Measurements from ENCODE around the gene SLC9A8.

The SLC9A8 gene

DNA sequence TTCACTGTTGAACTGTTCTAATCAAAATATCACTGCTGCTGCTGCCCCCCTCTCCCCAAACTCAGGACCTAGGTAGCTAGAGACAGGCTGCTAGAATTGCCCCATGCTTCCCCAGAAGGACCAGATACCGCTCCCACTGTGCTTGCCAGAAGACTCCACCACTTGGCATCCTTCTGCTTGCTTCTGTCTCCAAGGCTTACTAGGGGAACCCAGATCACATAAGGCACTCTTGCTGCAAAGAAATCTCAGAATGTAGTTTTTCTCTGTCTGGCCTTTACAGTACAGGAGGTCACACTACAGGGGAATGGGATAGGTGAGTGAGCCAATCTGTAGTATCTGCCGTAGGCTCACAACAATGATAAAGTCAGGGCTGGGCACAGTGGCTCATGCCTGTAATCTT is 21.5 kb upstream of the SLC9A8 start:
- TF ChIP-seq ZFP30 (CRISPR knock-in tag; IDR thresholded peaks at IDR 0.05) (no peak), ZNF565 (CRISPR knock-in tag; conservative IDR thresholded peaks at IDR 0.05; ENCODE audit: low read depth) (no peak), PPARA (CRISPR knock-in tag; IDR thresholded peaks at IDR 0.05; ENCODE audit: borderline replicate concordance) (no peak), BACH2 (CRISPR knock-in tag; IDR thresholded peaks at IDR 0.05; ENCODE audit: borderline replicate concordance) (no peak), ZC3H10 (CRISPR knock-in tag; IDR thresholded peaks at IDR 0.05) (no peak), CSDC2 (CRISPR knock-in tag; IDR thresholded peaks at IDR 0.05) (no peak), ISL1 (CRISPR knock-in tag; IDR thresholded peaks at IDR 0.05) (no peak)
- TF ChIP-seq, protein P1, sequence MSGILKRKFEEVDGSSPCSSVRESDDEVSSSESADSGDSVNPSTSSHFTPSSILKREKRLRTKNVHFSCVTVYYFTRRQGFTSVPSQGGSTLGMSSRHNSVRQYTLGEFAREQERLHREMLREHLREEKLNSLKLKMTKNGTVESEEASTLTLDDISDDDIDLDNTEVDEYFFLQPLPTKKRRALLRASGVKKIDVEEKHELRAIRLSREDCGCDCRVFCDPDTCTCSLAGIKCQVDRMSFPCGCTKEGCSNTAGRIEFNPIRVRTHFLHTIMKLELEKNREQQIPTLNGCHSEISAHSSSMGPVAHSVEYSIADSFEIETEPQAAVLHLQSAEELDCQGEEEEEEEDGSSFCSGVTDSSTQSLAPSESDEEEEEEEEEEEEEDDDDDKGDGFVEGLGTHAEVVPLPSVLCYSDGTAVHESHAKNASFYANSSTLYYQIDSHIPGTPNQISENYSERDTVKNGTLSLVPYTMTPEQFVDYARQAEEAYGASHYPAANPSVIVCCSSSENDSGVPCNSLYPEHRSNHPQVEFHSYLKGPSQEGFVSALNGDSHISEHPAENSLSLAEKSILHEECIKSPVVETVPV (CRISPR knock-in tag; IDR thresholded peaks at IDR 0.05), result no peak
- ATAC-seq, result no peak

DNA sequence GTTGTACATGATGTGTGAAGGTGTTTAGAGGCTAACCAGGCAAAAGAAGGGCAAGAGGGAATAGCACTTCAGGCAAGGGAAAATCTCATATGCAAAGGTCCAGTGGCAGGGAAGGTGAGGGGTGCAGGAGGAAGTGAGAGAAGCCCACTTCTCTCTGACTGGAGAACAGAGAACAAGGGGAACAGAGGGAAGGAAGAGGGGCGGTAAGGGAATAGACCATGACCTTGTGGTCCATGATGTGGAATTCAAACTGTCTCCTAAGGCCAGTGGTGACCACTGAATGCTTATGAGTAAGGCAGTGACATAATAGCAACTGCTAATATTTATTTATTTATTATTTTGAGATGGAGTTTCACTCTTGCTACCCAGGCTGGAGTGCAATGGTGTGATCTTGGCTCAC is 20.6 kb upstream of the SLC9A8 start:
- no peak for TF ChIP-seq ZFP3 (CRISPR knock-in tag; IDR thresholded peaks at IDR 0.05)
- ATAC-seq, result no peak

DNA sequence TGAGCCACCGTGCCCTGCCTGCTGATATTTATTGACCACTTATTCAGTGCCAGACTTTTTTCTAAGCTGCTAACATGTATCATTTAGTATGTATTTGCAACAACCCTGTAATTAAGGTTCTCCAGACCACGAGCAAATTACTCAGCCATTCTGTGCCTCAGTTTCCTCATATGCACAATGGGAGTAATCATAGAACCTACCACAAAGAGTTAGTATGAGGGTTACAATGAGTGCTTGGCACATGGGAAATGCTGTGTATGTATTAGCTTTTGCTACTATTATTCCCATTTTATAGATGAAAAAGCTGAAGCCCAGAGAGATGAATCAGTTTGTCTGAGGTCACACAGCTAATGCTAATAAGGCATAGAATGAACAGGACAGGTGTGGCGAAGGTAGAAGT is 20.0 kb upstream of the SLC9A8 start:
- TF ChIP-seq CSDC2 (CRISPR knock-in tag; IDR thresholded peaks at IDR 0.05) (no peak), ZNF8 (CRISPR knock-in tag; IDR thresholded peaks at IDR 0.05) (no peak), ZFP30 (CRISPR knock-in tag; IDR thresholded peaks at IDR 0.05) (no peak), ARNTL (CRISPR knock-in tag; IDR thresholded peaks at IDR 0.05; ENCODE audit: borderline replicate concordance, low read depth) (no peak), ZNF70 (CRISPR knock-in tag; IDR thresholded peaks at IDR 0.05) (no peak), TOX (CRISPR knock-in tag; IDR thresholded peaks at IDR 0.05; ENCODE audit: borderline replicate concordance) (no peak), ESRRG (CRISPR knock-in tag; IDR thresholded peaks at IDR 0.05) (no peak), ZC3H10 (CRISPR knock-in tag; IDR thresholded peaks at IDR 0.05) (no peak), PPARA (CRISPR knock-in tag; IDR thresholded peaks at IDR 0.05; ENCODE audit: borderline replicate concordance) (no peak), OSR1 (CRISPR knock-in tag; IDR thresholded peaks at IDR 0.05) (no peak), ISL1 (CRISPR knock-in tag; IDR thresholded peaks at IDR 0.05) (no peak), ZNF565 (CRISPR knock-in tag; conservative IDR thresholded peaks at IDR 0.05; ENCODE audit: low read depth) (no peak), ZFP3 (CRISPR knock-in tag; IDR thresholded peaks at IDR 0.05) (no peak)
- TF ChIP-seq, protein P2, sequence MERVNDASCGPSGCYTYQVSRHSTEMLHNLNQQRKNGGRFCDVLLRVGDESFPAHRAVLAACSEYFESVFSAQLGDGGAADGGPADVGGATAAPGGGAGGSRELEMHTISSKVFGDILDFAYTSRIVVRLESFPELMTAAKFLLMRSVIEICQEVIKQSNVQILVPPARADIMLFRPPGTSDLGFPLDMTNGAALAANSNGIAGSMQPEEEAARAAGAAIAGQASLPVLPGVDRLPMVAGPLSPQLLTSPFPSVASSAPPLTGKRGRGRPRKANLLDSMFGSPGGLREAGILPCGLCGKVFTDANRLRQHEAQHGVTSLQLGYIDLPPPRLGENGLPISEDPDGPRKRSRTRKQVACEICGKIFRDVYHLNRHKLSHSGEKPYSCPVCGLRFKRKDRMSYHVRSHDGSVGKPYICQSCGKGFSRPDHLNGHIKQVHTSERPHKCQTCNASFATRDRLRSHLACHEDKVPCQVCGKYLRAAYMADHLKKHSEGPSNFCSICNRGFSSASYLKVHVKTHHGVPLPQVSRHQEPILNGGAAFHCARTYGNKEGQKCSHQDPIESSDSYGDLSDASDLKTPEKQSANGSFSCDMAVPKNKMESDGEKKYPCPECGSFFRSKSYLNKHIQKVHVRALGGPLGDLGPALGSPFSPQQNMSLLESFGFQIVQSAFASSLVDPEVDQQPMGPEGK (CRISPR knock-in tag; IDR thresholded peaks at IDR 0.05; ENCODE audit: borderline replicate concordance), result no peak
- TF ChIP-seq, protein P1 (CRISPR knock-in tag; IDR thresholded peaks at IDR 0.05), result no peak
- TF ChIP-seq, protein P3, sequence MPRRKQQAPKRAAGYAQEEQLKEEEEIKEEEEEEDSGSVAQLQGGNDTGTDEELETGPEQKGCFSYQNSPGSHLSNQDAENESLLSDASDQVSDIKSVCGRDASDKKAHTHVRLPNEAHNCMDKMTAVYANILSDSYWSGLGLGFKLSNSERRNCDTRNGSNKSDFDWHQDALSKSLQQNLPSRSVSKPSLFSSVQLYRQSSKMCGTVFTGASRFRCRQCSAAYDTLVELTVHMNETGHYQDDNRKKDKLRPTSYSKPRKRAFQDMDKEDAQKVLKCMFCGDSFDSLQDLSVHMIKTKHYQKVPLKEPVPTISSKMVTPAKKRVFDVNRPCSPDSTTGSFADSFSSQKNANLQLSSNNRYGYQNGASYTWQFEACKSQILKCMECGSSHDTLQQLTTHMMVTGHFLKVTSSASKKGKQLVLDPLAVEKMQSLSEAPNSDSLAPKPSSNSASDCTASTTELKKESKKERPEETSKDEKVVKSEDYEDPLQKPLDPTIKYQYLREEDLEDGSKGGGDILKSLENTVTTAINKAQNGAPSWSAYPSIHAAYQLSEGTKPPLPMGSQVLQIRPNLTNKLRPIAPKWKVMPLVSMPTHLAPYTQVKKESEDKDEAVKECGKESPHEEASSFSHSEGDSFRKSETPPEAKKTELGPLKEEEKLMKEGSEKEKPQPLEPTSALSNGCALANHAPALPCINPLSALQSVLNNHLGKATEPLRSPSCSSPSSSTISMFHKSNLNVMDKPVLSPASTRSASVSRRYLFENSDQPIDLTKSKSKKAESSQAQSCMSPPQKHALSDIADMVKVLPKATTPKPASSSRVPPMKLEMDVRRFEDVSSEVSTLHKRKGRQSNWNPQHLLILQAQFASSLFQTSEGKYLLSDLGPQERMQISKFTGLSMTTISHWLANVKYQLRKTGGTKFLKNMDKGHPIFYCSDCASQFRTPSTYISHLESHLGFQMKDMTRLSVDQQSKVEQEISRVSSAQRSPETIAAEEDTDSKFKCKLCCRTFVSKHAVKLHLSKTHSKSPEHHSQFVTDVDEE (CRISPR knock-in tag; IDR thresholded peaks at IDR 0.05), result no peak
- TF ChIP-seq, protein P4, sequence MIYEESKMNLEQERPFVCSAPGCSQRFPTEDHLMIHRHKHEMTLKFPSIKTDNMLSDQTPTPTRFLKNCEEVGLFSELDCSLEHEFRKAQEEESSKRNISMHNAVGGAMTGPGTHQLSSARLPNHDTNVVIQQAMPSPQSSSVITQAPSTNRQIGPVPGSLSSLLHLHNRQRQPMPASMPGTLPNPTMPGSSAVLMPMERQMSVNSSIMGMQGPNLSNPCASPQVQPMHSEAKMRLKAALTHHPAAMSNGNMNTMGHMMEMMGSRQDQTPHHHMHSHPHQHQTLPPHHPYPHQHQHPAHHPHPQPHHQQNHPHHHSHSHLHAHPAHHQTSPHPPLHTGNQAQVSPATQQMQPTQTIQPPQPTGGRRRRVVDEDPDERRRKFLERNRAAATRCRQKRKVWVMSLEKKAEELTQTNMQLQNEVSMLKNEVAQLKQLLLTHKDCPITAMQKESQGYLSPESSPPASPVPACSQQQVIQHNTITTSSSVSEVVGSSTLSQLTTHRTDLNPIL (CRISPR knock-in tag; IDR thresholded peaks at IDR 0.05; ENCODE audit: low read depth), result no peak
- no peak for ATAC-seq

Data from SK-N-SH treated with all-trans-retinoic acid at 6 μM for 48 hours (cell line).